ENCODE results near the gene PTPRK.

Gene PTPRK

DNA sequence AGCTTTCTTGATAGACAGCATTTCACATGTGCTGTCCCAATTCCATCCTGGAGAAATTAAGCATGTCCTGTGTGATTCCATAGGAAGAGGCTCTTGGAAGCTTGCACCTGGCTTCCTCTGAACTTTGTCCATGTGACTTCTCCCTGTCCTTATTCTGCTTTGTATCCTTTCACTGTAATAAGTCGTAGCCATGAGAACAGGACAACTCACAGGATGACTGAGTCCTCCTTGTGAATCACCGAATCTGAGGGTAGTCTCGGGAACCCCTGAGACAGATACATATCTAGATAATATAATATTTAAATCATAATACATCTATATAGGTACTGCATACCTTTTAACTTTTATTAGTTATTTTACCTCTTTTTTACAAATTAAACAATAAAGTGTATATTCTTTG is 462.9 kb downstream of the PTPRK start:
- TF ChIP-seq, protein P1, sequence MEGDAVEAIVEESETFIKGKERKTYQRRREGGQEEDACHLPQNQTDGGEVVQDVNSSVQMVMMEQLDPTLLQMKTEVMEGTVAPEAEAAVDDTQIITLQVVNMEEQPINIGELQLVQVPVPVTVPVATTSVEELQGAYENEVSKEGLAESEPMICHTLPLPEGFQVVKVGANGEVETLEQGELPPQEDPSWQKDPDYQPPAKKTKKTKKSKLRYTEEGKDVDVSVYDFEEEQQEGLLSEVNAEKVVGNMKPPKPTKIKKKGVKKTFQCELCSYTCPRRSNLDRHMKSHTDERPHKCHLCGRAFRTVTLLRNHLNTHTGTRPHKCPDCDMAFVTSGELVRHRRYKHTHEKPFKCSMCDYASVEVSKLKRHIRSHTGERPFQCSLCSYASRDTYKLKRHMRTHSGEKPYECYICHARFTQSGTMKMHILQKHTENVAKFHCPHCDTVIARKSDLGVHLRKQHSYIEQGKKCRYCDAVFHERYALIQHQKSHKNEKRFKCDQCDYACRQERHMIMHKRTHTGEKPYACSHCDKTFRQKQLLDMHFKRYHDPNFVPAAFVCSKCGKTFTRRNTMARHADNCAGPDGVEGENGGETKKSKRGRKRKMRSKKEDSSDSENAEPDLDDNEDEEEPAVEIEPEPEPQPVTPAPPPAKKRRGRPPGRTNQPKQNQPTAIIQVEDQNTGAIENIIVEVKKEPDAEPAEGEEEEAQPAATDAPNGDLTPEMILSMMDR (IDR thresholded peaks at IDR 0.05; ENCODE audit: low read depth, low read length): no peak

GRCh38 chr6:128053109-128053508 is 467.3 kb downstream of the PTPRK start:
- in situ Hi-C loops (cut with HindIII; ENCODE audit: low sequenced_read_pairs): no loop called here

More for the DNA sequence above, 462.9 kb downstream of the PTPRK start:
- H3K4me3 ChIP-seq (ENCODE audit: low read depth, low read length): no peak overlapping the region
- in situ Hi-C loops (cut with HindIII; ENCODE audit: low sequenced_read_pairs): no loop called here
- DNase-seq (ENCODE audit: low read depth, low spot score): no peak

DNA sequence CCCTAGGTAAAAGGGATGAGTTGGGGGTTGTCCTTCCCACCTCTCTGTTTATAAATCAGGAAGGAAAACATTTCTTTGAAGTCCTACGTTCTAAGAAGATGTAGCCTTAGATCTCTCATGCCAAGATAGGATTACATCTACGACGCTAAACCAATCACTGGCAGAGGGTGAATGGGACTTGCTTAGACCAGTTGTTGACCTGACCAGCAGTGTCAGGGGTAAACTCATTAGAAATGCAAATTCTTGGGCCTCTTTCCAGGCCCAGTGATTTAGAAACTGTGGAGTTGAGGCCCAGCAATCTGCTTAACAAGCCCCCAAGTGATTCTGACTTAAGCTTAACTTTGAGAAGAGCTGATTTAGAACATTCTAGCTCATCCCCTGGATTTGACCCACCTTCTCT is 472.4 kb downstream of the PTPRK start:
- in situ Hi-C loops (cut with HindIII; ENCODE audit: low sequenced_read_pairs): no loop called here
- DNase-seq (ENCODE audit: low read depth, low spot score): no peak
- H3K4me3 ChIP-seq (ENCODE audit: low read depth, low read length): no peak overlapping the region
- TF ChIP-seq, protein P1 (IDR thresholded peaks at IDR 0.05; ENCODE audit: low read depth, low read length): no peak

More at GRCh38 chr6:128053109-128053508, 467.3 kb downstream of the PTPRK start:
- no peak overlapping the region for H3K4me3 ChIP-seq (ENCODE audit: low read depth, low read length)
- no peak for DNase-seq (ENCODE audit: low read depth, low spot score)
- TF ChIP-seq, protein P1 (IDR thresholded peaks at IDR 0.05; ENCODE audit: low read depth, low read length): no peak

- TF ChIP-seq, protein P1 (IDR thresholded peaks at IDR 0.05; ENCODE audit: low read depth, low read length): no peak
- no peak overlapping the region for H3K4me3 ChIP-seq (ENCODE audit: low read depth, low read length)
- no peak for DNase-seq (ENCODE audit: low read depth, low spot score)
- in situ Hi-C loops (cut with HindIII; ENCODE audit: low sequenced_read_pairs): no loop called here
Observed at GRCh38 chr6:128046033-128046432, 474.4 kb downstream of the PTPRK start.

GRCh38 chr6:128039543-128039942 is 480.9 kb downstream of the PTPRK start:
- TF ChIP-seq, protein P1 (IDR thresholded peaks at IDR 0.05; ENCODE audit: low read depth, low read length): no peak
- no peak for DNase-seq (ENCODE audit: low read depth, low spot score)
- in situ Hi-C loops (cut with HindIII; ENCODE audit: low sequenced_read_pairs): no loop called here
- H3K4me3 ChIP-seq (ENCODE audit: low read depth, low read length): no peak overlapping the region

GRCh38 chr6:128036808-128037570 is 483.4 kb downstream of the PTPRK start:
- no peak for DNase-seq (ENCODE audit: low read depth, low spot score)
- in situ Hi-C loops (cut with HindIII; ENCODE audit: low sequenced_read_pairs): no loop called here

More at GRCh38 chr6:128036808-128037570, 483.4 kb downstream of the PTPRK start:
- TF ChIP-seq, protein P1 (IDR thresholded peaks at IDR 0.05; ENCODE audit: low read depth, low read length): no peak
- no peak overlapping the region for H3K4me3 ChIP-seq (ENCODE audit: low read depth, low read length)
